HPDE6-E6E7 (cell line): ENCODE data around the gene CALR3.
"Not testable (repeated sequence)": the region's sequence is repeated elsewhere in the genome, so short reads cannot be mapped to it uniquely, and the experiment has no call there.

Source experiments
- DNase-seq: peaks from one replicate; pipeline ENCODE4 v3.0.0; 2011; ENCODE audit warnings: missing footprints; ENCODE audit errors: extremely low spot score

CALR3 gene

DNA sequence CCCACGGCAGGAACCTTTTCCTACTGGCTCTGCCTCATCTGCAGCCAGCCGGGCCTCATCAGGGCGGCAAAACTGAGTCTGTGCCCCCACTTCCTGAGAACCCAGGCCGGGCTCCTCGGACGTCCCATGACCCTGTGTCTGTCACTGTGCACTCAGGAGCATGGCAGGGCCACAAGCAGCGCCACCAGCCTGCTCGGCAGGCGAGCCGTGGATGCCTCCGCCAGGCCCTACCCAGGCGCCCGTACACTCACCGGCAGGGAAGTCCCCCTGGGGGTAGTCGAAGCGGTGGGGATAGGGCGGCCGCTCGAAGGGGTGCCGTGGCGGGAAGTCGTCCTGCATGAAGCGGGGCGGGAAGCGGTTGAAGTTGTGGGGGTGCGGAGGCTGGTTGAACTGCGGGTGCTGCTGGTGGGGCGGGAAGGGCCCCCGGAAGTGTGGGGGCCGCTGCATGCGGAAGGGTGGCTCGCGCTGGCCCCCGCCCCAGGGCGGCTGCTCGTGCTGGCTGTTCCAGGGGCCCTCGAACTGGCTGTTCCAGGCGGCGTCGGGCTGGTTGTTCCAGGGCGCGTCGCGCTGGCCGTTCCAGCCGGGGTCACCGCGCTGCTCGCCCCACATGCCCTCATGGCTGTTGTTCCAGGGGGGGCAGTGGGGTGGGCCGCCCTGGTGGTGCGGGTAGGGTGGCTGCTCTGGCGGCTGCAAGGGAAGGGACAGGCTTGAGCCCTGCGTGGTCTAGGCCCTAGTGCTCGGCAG, 29.2 kb upstream of the CALR3 start:
- DNase-seq: no peak

DNA sequence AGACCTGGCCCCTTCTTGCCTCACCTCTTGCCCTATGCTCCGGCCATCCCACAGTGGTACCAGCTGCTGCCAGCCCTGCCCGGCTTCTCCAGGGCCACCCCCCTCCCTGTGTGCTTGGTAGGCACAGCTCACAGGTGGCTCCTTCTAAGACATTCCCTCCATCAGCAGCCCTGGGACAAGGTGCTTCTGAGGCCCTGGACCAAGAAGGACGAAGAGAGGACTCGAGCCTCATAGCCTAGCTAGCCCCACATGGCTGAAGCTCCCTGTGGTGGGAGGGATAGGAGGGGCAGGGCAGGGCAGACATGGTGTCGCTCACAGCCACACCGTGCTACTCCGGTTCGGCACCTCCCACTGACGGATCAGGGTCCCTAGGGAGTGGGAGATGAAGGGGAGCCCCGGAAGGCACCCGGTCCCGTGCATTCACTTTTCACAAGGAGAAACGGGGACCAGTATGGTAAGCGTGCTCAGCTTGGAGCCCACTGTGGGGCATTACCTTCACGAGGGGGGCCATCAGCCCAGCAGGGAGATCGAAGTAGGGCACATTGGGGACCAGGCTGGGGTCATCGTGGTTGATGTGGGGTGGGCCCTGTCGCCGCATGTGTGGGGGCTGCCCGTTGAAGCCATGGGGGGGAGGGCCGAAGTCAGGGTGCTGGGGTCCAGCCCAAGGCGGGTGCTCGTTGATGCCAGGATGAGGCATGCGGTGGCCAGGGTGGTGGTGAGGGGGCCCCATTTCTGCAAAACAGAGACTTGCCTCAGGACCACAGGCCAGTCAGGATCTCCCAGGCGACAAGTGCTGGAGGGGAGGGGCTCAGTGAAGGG, 26.8 kb upstream of the CALR3 start:
- DNase-seq: no peak

DNA sequence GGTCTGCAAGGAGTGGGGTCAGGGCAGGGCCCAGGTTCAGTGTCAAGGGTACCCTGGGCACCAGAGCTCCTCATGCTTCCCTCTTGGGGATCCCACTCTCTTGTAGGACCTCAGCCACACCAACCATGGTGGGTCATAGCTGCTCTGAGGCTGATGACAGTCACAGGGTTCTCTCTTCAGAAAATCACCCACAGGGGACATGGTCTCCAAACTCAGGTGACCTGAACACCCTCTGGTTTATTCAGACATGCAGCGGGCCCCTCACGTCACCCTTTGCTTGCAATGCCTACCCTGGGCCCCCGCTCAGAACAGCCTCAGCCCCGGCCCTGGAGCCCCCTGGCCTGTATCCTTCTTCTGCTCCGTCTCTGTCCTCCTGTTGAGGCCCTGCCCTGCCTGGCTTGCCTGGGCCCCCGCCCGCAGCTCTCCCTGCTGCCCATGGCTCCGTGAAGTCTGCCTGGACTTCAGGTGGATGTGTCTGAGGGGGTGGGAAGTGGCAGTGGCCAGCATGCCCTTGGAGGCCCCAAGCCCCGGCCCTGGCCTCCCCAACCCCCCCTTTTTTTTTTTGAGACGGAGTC, 25.8 kb upstream of the CALR3 start:
- no peak for DNase-seq

DNA sequence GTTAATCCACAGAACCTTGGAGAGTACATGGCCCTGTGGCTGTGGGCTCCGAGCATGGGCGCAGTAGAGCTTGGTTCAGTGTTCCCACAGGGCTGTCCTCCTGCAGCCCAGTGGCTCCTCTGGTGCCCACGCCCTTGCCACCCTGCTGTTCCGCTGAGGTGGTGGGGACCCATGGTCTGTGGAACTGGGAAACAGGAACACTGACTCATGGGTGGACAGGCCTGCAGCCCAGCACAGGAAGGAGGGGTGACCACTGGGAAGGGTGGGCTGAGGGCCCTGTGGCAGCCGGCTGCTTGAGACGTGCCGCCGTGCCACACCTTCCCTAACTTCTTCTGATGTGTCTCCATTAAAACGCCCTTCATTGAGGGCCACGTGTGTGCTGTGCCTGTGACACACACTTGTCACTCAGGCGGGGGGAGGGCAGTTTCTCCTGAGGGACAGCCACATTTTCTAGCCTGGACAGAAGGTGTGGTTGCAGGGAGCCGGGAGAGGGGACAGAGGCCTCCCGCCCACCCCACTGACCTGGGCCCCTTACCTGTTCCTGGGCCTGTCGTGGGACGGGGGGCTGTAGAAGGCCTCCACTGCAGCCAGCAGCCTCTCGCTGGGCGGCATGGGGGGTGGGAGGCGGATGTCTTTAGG, 25.1 kb upstream of the CALR3 start:
- DNase-seq: no peak

DNA sequence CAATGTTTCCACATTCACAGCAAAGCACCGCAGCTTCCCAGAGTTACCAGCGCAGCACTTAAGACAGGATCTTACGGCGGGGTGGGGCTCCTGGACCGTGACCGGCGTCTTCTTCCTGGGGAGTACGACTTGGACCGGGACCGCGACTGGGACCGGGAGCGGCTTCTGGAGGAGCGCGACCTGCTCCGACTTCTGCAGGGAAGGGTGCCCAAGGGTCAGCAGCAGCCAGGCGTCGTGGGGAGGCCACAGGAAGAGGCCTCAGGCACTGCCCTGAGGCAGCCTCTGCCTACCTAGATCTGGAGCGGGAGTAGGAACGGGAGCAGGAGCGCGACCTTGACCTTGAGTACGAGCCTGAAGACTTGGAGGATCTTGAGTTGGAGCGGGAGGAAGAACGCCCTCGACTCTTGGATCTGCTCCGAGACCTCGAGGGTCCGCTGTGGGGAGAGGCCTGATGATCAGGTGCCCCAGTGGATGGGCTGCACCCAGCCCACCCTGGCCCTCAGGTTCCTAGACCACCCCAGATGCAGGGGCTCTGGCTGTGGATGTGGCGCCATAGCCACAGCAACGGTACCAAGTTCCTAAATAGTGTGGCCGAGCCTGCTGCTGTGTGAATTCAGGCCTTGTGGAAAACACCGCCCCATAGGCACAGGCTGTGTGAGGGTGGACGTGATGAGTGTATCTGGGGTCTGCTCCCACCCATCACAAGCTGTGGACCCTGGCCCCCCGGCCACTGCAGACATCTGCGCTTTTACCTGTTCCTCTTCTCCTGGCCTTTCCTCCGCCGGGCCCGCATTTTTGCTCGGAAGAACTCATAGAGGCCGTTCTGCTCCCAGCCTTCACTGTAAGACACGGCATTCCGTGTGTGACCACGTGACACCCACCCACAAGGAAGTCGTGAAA, 24.4 kb upstream of the CALR3 start:
- no peak for DNase-seq

- no peak for DNase-seq
Measured at GRCh38 chr19:16519230-16519687, 23.3 kb upstream of the CALR3 start.

DNA sequence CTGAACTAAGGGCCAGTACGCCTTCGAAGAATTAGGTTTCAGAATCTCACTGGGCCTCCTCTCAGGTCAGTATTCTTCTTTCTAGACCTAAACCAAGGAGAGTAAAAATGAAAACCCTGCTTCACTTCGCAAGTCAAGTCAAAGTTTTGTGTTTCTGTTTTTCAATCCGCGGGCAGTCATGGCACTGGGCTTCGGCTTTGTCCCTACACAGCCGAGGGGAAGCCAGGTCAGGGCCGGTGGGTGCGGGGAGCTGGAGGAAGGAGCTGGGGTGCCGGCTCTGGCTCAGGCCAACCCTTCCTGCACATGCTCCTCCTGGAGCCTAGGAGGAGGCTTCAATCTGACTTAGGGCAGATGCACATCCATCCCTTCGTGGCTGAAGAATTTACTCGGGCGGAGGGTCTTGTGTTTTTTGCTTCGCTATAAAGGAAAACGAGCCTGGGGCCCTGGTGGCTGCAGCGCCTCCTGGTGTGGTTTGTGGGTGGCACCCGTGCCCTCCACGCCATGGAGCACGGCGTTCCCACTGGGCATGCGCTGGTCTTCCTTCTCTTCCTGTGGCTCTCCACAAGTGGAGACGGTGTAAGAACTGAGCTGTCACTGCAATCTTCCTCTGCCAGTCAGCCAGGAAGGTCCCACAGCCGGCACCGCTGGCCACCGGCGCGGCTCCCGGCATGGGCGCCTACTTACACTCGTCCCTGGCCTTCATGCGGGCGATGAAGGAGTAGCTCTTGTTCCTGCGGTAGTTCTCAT, 22.7 kb upstream of the CALR3 start:
- no peak for DNase-seq

DNA sequence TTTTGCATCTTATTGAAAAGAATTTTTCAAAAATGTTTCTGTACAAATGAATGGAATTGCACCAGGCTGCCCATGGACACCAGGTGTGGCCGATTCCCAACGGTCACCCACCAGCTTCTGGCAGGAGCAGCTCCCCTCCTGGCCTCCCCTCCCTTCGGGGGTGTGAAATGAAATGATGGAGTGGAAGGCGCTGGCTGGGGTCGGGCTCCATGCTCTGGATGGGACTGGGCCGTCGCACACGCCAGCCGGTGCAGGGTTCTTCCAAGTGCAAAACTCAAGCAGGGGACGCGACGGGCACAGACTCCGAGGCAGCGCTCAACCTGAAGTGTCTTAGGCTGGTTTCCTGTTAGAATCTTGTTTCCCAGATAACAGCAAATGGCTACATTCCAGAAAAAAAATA, 22.1 kb upstream of the CALR3 start:
- DNase-seq: no peak

GRCh38 chr19:16516923-16517610, 21.1 kb upstream of the CALR3 start:
- no peak for DNase-seq

DNA sequence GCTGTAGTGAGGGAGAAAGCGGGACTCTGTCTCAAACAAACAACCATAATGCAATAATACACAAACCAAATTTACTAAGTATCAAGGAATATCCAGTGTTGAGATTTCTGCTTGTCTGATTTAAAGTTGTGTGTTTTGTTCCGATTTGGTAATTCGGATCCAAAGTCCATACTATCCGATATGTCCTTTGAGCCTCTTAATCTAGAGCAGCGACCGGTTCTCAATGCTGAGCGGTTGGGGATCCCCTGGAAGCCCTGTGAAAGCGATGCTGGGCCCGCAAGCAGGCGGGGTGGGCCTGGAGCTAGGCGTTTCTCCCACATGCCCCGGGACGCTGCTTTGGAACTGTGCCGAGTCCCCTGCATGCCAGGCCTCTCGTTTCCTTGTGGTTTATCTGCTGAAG, 20.4 kb upstream of the CALR3 start:
- no peak for DNase-seq

- DNase-seq: no peak
Measured at GRCh38 chr19:16514383-16515019, 18.5 kb upstream of the CALR3 start.

- not testable (repeated sequence) for DNase-seq
Measured at GRCh38 chr19:16512611-16513010, 16.6 kb upstream of the CALR3 start.

DNA sequence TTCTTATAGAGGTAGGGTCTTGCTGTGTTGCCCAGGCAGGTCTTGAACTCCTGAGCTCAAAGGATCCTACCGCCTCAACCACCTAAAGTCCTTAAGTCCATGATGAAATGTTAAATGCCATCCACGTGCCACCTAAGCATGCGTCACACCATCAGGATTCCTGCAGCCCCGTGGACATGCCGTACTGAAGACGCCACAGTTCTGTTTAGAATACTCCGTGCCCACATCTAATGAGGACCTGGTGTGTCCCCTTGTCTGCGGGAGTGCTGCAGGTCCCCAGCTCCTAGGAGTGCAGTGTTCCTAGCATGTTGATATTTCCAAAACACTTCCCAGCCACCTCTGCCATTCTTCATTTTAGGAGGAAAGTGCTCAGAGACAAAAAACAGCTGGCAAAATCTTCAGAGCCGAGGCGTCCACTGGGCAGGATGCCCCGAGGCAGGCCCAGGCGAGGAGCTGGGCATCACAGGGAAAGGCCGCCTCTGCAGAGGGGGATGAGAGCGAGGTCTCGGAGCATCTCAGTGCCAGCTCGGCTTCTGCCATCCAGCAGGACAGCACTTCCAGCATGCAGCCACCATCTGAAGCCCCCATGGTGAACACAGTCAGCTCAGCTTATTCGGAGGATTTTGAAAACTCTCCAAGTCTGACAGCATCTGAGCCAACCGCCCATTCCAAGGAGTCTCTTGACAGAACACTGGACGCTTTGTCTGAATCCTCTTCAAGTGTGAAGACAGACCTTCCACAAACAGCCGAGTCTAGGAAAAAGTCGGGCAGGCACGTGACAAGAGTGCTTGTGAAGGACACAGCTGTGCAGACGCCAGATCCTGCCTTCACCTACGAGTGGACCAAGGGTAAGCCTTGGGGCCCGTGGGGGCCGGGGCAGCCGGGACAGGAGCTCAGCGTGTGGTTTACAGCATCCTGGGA, 13.4 kb upstream of the CALR3 start:
- DNase-seq: no peak

DNA sequence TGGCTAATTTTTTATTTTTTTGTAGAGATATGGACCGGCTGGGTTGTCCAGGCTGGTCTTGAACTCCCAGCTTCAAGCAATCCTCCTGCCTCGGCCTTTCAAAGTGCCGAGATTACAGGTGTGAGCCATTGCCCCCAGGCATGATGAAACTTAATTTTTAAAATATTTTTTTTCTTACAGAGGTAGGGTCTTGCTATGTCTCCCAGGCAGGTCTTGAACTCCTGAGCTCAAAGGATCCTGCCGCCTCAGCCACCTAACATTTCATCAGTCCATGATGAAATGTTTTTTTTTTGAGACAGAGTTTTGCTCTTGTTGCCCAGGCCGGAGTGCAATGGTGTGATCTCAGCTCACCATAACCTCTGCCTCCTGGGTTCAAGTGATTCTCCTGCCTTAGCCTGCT, 12.6 kb upstream of the CALR3 start:
- DNase-seq: no peak

- DNase-seq: no peak
Measured at GRCh38 chr19:16506961-16507360, 11.0 kb upstream of the CALR3 start.

- not testable (repeated sequence) for DNase-seq
Measured at GRCh38 chr19:16506161-16506560, 10.2 kb upstream of the CALR3 start.

GRCh38 chr19:16504271-16504670, 8.3 kb upstream of the CALR3 start:
- no peak for DNase-seq

- no peak for DNase-seq
Measured at GRCh38 chr19:16497837-16498236, 1.9 kb upstream of the CALR3 start.
